GM12892 (cell line): ENCODE data around the gene KPNA6.
A peak's percentile ranks its signal among the peaks of the same experiment; 100 is the strongest.

ENCODE experiments used
- POLR2A ChIP-seq: IDR thresholded peaks from 2 replicates; pipeline ENCODE4 v1.6.1; 2011; ENCODE audit warnings: low read depth, low read length, control low read depth
- POLR2AphosphoS5 ChIP-seq: IDR thresholded peaks from 2 replicates; pipeline ENCODE4 v1.6.1; 2011; ENCODE audit warnings: low read depth, low read length, control low read depth

- no peak for TF ChIP-seq POLR2A
- peak; percentile 27; the same call in 1 of the 2 replicates for TF ChIP-seq POLR2AphosphoS5
These were observed 88.3 kb downstream of the KPNA6 start for GRCh38 chr1:32195972-32196823.
